COLO668 (cell line): Measurements from ENCODE around the gene TVP23C.
"Not testable (repeated sequence)": the region's sequence is repeated elsewhere in the genome, so short reads cannot be mapped to it uniquely, and the experiment has no call there.

ENCODE experiments used
- DNase-seq: peaks from one replicate; lab custom pipeline; 2025; ENCODE audit not compliant: unreplicated experiment; lab: John Stamatoyannopoulos, UW

The TVP23C gene

GRCh38 chr17:15533122-15533521 lies 30.2 kb downstream of the TVP23C start:
- not testable (repeated sequence) for DNase-seq

GRCh38 chr17:15526292-15527218 lies 36.7 kb downstream of the TVP23C start:
- DNase-seq: not testable (repeated sequence)

DNA sequence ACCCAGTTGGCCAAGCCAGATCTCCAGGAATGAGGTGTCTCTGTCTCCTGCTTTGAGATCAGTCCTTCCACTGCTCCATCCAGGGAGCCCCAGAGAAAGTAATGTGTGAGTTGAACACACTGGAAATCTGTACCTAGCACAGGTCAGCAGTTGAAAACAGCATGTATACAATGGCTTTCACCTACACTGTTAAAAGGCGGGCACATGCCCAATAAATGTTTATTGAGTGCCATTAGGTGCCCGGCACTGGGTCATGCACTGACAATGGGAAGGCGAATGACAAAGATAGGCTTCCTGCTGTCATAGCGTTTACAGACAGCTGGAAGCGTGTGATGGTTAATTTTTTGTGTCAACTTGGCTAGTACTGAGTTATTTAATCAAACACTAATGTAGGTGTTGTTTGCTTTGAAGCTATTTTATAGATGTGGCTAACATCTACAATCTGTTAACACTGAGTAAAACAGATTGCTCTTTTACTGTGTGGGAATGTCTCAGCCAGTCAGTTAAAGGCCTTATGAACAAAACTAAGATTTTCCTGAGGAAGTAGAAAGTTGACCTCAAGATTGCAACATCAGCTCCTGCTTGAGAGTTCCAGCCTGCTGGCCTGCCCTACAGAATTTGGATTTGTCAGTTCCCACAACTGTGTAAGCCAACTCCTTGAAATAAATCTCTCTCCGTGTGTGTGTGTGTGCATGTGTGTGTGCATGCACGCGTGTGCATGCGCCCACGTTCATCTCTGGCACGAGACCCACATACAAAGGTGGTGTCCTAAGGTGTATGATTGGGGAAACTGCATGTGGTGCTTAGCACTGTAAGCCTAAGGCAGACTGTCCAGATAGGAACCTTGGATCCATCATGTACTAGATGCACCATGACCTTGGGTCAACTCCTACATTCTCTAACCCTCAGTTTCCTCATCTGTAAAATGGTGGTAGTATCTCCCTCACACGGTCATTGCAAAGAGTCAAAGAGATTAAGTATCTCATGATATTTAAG lies 38.0 kb downstream of the TVP23C start:
- not testable (repeated sequence) for DNase-seq

DNA sequence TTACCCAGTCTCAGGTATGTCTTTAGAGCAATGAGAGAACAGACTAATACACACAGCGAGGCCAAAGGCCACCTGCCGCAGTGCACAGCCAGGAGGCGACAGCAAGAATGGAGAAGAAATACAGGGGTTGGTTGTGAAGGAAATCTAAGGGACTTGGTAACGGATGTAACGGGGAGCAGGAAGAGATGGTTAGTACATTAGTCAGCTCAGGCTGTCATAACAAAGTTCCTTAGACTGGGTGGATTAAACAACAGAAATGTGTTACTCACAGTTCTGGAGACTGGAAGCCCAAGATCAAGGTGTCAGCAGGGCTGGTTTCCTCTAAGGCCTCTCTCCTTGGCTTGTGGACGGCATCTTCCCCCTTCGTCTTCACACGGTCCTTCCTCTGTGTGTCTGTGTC lies 47.1 kb downstream of the TVP23C start:
- no peak for DNase-seq

DNA sequence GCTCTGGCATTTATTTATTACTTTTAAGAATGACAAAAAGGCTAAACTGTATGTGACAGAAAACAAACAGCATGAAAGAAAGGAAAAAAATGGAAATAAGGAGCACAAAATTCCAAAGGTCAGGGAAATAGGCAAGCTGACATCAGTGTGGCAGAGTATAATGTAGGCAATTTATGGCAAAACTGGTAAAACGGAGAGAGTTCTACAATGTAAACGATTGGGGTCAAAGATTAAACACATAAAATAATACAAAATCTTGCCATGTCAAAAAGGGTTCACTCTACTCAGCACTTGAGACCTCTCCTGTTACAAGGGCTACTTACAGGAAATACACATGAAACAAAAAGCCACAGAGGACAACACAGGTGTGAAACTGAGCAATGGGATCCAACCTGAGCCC lies 48.8 kb downstream of the TVP23C start:
- no peak for DNase-seq

DNA sequence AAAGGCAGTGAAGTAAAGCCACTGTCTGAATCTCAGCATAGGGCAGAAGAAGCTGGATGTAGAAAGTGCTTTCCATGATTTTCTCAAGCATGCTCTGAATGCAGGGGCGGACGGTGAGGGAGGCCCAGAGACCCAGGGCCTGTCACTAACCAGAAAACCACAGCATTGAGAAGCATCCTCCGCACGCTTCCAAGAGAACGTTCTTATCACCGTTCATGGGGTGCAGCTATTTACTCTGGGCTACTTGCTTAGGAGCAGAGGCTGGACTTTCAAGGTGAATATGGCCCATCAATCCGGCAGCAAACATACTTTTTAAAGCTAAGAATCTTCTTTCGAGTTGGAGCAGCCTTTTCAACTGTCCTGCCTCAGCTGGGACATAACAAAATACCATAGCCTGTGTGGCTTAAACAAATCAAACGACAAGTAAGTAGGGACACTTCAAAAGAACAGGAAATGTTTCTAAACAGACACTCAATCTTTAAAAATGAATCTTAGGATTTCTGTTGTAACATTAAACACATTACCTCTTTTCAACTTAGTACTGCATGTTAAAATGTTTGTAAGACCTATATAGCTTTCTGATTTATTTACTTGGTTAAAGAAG lies 49.3 kb downstream of the TVP23C start:
- no peak for DNase-seq

DNA sequence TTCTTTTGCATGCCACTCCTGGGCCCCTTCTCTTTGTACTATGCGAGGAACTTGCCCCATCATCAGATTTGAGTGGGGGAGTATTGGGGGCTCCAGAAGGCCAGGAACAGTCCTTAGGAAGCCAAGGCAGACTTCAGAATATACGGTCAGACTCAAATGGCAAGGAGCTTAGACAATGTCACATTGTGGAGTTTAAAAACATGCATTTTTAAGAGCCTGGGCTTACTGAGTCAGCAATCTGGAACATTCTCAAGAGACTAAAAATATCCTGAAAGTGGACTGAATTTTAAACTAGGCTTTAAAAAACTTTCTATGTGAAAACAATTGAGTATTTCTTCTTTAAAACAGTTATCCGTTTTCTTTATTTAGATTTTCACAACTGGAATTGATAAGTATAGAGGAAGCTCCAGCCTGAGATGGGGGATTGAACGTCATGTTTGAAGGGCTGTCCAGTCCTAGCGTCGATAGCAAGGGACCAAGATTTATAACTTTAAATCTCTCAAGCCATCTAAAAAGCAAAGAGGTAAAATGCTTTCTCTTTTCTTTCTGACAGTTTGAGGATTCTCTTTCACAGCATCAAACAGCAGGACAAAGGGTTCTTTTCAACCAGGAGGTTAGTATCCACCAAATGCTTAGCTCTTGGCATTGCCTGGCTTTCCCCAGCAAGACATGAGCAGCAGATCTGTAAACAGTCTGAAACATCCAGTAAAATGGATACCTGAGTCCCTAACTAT lies 50.1 kb downstream of the TVP23C start:
- no peak for DNase-seq

DNA sequence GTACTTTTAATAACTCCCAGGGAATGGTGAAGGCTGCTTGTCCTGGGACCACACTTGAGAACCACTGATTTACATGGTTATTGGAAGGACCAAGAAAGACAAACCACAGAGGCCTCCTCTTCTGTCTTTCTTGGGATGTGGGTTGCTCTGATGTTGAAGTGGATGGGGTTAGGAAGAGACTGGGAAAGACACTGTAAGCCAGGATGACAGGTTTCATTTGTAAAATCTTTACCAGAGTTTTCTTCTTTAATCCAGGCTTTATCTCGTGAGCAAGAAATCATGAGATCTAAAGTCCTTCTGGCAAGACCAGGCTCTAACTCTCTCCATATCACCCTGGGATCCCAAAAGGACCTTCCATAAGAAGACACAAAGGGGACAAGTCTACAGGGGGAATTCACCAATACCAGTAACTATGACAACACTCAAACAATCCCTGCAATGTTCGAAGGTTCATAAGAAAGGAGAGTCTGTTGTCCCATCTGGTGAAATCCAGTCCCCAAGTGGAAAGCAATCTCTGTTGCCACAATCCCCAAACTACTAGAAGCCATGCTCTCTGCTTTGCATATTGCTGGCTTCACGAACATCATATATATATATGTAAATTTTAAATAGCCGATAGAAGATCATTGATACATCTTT lies 51.1 kb downstream of the TVP23C start:
- DNase-seq: no peak

GRCh38 chr17:15511142-15511541 lies 52.1 kb downstream of the TVP23C start:
- DNase-seq: no peak

- no peak for DNase-seq
These were observed 52.9 kb downstream of the TVP23C start for GRCh38 chr17:15510361-15510760.

- DNase-seq: no peak
These were observed 54.2 kb downstream of the TVP23C start for GRCh38 chr17:15509095-15509494.

GRCh38 chr17:15508466-15508865 lies 54.8 kb downstream of the TVP23C start:
- no peak for DNase-seq

GRCh38 chr17:15507896-15508295 lies 55.4 kb downstream of the TVP23C start:
- no peak for DNase-seq

GRCh38 chr17:15507001-15507400 lies 56.3 kb downstream of the TVP23C start:
- no peak for DNase-seq

GRCh38 chr17:15505708-15506107 lies 57.6 kb downstream of the TVP23C start:
- not testable (repeated sequence) for DNase-seq

DNA sequence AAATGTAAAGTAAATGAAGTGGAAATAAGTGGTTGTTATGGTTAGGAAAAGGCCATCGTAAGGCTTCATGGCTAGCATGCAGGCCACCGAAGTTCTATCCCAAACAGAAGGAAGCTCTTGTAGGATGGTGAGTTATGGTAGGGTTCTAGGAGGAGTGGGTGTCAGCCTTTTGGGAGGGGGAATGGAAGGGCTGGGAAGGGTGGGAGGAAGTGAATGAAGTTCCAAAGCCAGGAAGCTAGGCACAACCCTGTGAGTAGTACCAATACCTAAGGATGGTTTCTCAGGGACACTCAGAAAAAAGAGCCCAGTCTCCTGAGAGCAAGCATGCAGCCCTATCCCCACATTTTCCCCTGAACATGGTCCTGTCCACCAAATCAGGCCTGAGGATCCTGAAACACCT lies 59.6 kb downstream of the TVP23C start:
- DNase-seq: no peak

DNA sequence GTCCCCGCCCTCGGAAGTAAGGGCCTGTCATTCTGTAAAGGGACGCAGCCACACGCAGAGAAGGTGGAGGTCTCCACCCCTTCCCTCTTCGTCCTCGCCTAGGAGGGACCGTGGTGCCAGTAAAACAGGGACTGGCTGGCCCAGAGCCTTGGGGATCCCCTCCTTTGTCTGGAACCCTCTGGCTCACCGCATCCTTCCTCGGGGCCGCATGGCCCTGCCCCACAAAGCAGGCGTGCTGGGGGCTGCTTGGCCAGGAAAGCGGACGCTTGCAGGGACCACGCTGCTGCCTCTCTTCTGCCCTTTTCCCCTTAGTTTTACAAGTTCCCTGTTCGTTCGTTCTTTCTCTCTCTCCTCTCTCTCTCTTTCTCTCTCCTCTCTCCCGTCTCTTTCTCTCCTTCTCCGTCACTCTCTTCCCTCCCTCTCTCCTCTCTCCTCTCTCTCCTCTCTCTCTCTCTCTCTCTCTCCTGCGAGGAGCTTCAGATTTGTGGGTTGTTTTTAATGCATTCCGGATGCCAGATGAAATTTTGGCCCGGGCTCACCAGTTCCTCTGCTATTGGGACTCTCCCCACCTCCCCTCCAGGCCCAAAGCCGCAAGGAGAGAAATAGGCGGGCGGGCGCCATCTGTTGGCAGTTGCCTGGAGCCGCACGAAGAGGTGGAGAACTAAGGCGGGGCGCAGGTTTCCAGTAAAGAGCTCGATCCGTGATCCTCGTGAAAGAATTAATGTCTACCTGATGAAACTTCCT lies 60.7 kb downstream of the TVP23C start:
- peak; percentile 11 for DNase-seq

DNA sequence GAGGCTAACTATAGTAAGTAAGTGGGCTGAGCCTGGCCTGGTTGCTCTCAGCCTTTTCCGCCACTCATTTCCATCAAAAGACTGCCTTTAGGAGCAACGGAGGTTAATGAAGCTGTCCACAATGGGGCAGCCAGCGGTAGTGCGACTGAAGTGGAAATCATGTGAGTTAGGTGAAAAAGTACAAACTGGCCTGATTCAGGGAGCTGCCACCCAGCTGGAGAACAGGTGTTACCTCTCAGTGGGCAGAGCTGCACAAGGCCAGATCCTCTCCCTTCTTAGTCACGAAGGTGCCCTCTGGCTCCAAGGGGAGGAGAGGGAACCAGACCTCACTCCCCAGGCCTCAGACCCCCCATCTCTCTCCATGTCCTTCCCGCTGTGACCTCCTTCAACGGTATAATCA lies 61.5 kb downstream of the TVP23C start:
- no peak for DNase-seq

DNA sequence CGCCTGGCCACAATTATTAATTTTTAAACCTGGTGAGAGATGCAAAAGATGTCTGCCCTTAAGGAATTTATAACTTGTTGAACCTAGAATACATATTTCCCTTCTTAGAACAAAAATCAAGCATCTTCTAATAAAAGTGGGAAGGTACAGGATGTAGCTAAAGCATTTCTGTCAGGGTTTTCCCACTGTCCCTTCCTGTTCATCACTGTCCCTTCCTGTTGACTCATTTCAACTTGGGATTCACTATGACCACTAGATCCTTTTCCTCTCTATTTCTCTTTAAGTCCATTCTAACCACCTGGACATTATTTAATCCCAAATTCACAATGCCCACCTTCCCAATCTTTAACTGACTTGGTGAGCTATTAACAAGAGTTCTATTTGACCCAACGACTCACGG lies 62.0 kb downstream of the TVP23C start:
- DNase-seq: no peak
